ENCODE measurements around the gene SFI1.

- TF ChIP-seq POLR2A (IDR thresholded peaks at IDR 0.05; ENCODE audit: low read length) (no peak), GATA1 (IDR thresholded peaks at IDR 0.05; ENCODE audit: low read depth, low read length) (no peak)
These were observed 34.5 kb downstream of the SFI1 start for GRCh38 chr22:31530823-31531195.
